Breast epithelium (tissue), 4 donors: Measurements from ENCODE around the gene CA5B. TPM values are rescaled to one million over a fixed set of nuclear protein-coding genes. Genes with fewer than 3 reads are reported as not detected.

Experiments
- DNase-seq, 2 donors: peaks; one replicate each; pipeline ENCODE4 v3.0.0-alpha.2; 2019; ENCODE audit warnings: low spot score in 2 of 2
- H3K27ac ChIP-seq, 2 donors: fragments of 200-600 bp; sonication (generic) in 1 of 2; one replicate each; pipeline ENCODE4 v1.5.1; 2016 to 2019; ENCODE audit warnings: mild to moderate bottlenecking in 1 of 2
- H3K27me3 ChIP-seq, 2 donors: fragments of 200-600 bp; sonication (generic) in 1 of 2; one replicate each; pipeline versions ENCODE4 v1.5.1 to v1.6.0; 2017 to 2019; ENCODE audit warnings: control low read depth in 1 of 2, mild to moderate bottlenecking in 1 of 2
- H3K36me3 ChIP-seq: fragments of 200-600 bp; one replicate; pipeline ENCODE4 v1.5.1; 2019
- H3K4me1 ChIP-seq, 2 donors: fragments of 200-600 bp; sonication (generic); one replicate each; pipeline ENCODE4 v1.5.1; 2016 to 2019; ENCODE audit warnings: control low read depth in 1 of 2
- H3K4me3 ChIP-seq, 3 donors: fragments of 200-600 bp; sonication (generic); 1 replicate in 2 of 3; 2 replicates in 1 of 3; pipeline ENCODE4 v1.5.1; 2016 to 2019; ENCODE audit warnings: mild to moderate bottlenecking in 3 of 3, moderate library complexity in 2 of 3
- H3K9me3 ChIP-seq, 2 donors: fragments of 200-600 bp; sonication (generic) in 1 of 2; one replicate each; pipeline ENCODE4 v1.5.1; 2016 to 2019; ENCODE audit warnings: control low read depth in 1 of 2
- POLR2A ChIP-seq: fragments of 450-650 bp; IDR thresholded peaks from one replicate; pipeline ENCODE4 v1.6.1; 2016; ENCODE audit warnings: antibody characterized with exemption, mild to moderate bottlenecking, moderate library complexity
- POLR2AphosphoS5 ChIP-seq, 3 donors: sonication (generic); formaldehyde crosslinking; IDR thresholded peaks; one replicate each; pipeline ENCODE4 v1.6.1; 2017; ENCODE audit warnings: antibody characterized with exemption in 3 of 3
- intact Hi-C: fragments of 100-400 bp; cut with DNase I; formaldehyde crosslinking; loops from one replicate; pipeline ENCODE4 v1.15.1; 2023; ENCODE audit warnings: low total_unique reads
- total RNA-seq, 3 donors: library from RNA; depleted of rRNA; stranded (reverse); fragments of >200 nt; gene quantifications; one replicate each; pipeline ENCODE4 v1.1.0, GENCODE V29; 2016
- TF ChIP-seq, protein P1 (sequence below), 3 donors: fragments of 450-650 bp; IDR thresholded peaks; one replicate each; pipeline ENCODE4 v1.5.1; 2016 to 2017; ENCODE audit warnings: antibody characterized with exemption in 3 of 3, mild to moderate bottlenecking in 3 of 3, moderate library complexity in 3 of 3

CA5B gene
- total RNA-seq, 3 donors from 2014 or later: 16.1 to 23.0 (median 22.0) TPM

DNA sequence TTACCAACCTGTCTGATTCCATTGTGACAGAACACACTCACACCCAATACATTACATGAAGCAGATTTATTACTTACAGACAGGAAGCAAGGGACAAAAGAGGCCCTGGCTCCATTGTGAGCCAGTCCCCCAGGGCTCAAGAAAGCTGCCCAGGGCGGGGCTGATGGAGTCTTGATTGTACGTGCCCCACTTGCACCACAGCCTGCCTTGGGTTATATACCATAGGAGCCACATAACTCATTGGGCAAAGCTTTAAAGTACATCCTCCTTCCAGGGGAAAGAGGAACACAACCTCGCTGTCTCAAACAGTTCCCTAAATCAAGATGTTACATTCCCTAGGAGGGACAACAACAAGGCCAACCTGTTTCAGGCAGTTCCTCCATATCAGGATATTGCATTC lies 48.8 kb downstream of the CA5B start:
- H3K4me3 ChIP-seq: no peak overlapping the region
- DNase-seq: no peak
- H3K36me3 ChIP-seq: no peaks in the 10 kb centered on the region
- intact Hi-C loops: no loop called here
- H3K4me1 ChIP-seq: no peaks in the 10 kb centered on the region
- TF ChIP-seq, protein P1, sequence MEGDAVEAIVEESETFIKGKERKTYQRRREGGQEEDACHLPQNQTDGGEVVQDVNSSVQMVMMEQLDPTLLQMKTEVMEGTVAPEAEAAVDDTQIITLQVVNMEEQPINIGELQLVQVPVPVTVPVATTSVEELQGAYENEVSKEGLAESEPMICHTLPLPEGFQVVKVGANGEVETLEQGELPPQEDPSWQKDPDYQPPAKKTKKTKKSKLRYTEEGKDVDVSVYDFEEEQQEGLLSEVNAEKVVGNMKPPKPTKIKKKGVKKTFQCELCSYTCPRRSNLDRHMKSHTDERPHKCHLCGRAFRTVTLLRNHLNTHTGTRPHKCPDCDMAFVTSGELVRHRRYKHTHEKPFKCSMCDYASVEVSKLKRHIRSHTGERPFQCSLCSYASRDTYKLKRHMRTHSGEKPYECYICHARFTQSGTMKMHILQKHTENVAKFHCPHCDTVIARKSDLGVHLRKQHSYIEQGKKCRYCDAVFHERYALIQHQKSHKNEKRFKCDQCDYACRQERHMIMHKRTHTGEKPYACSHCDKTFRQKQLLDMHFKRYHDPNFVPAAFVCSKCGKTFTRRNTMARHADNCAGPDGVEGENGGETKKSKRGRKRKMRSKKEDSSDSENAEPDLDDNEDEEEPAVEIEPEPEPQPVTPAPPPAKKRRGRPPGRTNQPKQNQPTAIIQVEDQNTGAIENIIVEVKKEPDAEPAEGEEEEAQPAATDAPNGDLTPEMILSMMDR (IDR thresholded peaks at IDR 0.05): no peak
- TF ChIP-seq POLR2AphosphoS5 (IDR thresholded peaks at IDR 0.05): no peak
- TF ChIP-seq POLR2A: no peak
- no peak overlapping the region for H3K27ac ChIP-seq
- H3K9me3 ChIP-seq: no peaks in the 10 kb centered on the region
- no peaks in the 10 kb centered on the region for H3K27me3 ChIP-seq

DNA sequence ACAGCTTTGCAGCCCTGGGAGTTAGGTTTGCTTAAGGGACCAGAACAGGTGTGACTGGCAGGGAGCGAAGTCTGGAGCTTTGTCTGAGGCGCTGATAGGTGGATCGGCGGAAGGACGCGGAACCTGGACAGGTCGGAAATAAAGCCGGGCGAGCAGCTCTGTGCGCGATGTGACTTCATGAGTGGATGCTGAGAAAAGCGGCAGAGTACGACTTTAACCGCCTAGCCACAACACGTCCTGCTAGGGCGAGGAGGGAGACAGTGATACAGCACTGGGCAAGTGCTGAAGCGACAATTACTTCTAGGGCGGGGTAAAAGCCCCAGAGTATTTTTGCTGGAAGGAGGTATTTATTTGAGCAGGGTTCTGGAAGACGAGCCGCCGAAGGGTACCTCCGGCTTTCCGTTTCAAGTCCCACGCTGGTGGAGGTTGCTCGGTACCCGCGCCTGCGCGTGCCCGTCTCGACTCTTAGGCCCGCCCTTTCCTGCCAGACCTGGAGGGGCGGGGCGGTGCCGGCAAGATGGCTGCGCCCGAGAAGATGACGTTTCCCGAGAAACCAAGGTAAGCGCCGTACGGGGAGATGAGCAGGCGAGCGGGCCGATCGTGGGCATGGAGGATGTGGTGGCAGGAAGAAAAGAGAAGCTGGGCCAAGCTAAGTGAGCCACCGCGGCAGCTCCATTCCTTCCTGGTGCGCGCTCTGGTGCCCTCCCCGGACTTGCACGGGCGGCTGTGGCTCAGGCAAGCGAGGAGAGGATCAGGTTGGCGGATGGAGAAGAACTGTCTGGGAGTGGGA lies 52.1 kb downstream of the CA5B start, which contains the start of gene ZRSR2:
ZRSR2 (plus strand) TSS at position 506 of the 790 bp plus-strand sequence; CDS start at position 518, 12 bp downstream.
- intact Hi-C loops: no loop called here
- TF ChIP-seq POLR2A (peak; percentile 58), POLR2AphosphoS5 (IDR thresholded peaks at IDR 0.05) (peak in 2 of 3 donors; percentile 48 to 86)
- TF ChIP-seq, protein P1 (IDR thresholded peaks at IDR 0.05): no peak
- DNase-seq: peak; percentile 68 to 82
- no peaks in the 10 kb centered on the region for H3K27me3 ChIP-seq
- H3K4me1 ChIP-seq: no peaks in the 10 kb centered on the region
- no peaks in the 10 kb centered on the region for H3K36me3 ChIP-seq
- peak within 1 kb of the TSS; percentile 61 to 79 (median 61) for H3K4me3 ChIP-seq
- H3K9me3 ChIP-seq: no peaks in the 10 kb centered on the region
- H3K27ac ChIP-seq: peak within 1 kb of the TSS; percentile 75 to 85

GRCh38 chrX:15790769-15791290 lies 52.8 kb downstream of the CA5B start:
- Histone ChIP-seq H3K4me1 (no peaks in the 10 kb centered on the region), H3K4me3 (peak overlapping the region; percentile 61 to 79 (median 61)), H3K9me3 (no peaks in the 10 kb centered on the region), H3K27ac (peak overlapping the region; percentile 75 to 85), H3K27me3 (no peaks in the 10 kb centered on the region), H3K36me3 (no peaks in the 10 kb centered on the region)
- TF ChIP-seq POLR2AphosphoS5 (IDR thresholded peaks at IDR 0.05) (no peak), POLR2A (no peak)
- TF ChIP-seq, protein P1 (IDR thresholded peaks at IDR 0.05): no peak
- no peak for DNase-seq
- intact Hi-C loops: no loop called here

GRCh38 chrX:15797707-15798106 lies 59.6 kb downstream of the CA5B start:
- Histone ChIP-seq H3K9me3 (no peaks in the 10 kb centered on the region), H3K36me3 (no peaks in the 10 kb centered on the region), H3K4me3 (no peak overlapping the region), H3K4me1 (no peaks in the 10 kb centered on the region), H3K27ac (no peak overlapping the region), H3K27me3 (no peaks in the 10 kb centered on the region)
- TF ChIP-seq POLR2AphosphoS5 (IDR thresholded peaks at IDR 0.05) (no peak), POLR2A (no peak)
- TF ChIP-seq, protein P1 (IDR thresholded peaks at IDR 0.05): no peak
- intact Hi-C loops: no loop called here
- no peak for DNase-seq

- H3K36me3 ChIP-seq: no peaks in the 10 kb centered on the region
- H3K9me3 ChIP-seq: no peaks in the 10 kb centered on the region
- no peaks in the 10 kb centered on the region for H3K27me3 ChIP-seq
- no peak for DNase-seq
- intact Hi-C loops: no loop called here
- no peak for TF ChIP-seq POLR2A
- no peak for TF ChIP-seq POLR2AphosphoS5 (IDR thresholded peaks at IDR 0.05)
- TF ChIP-seq, protein P1 (IDR thresholded peaks at IDR 0.05): no peak
- no peaks in the 10 kb centered on the region for H3K4me1 ChIP-seq
- no peak overlapping the region for H3K4me3 ChIP-seq
- no peak overlapping the region for H3K27ac ChIP-seq
These were observed 66.5 kb downstream of the CA5B start for GRCh38 chrX:15804563-15804962.
